HCT116 (cell line): ENCODE data around the gene PPP1R16B.

ENCODE experiments used
- ZFX ChIP-seq: fragments of 450-650 bp; IDR thresholded peaks from 2 replicates; pipeline ENCODE4 v1.6.1; 2017
- TF ChIP-seq, protein P1 (sequence below), 3 experiments: fragments of 200-600 bp in 1 of 3; sonication (generic) in 1 of 3; IDR thresholded peaks in 2 of 3; conservative IDR thresholded peaks in 1 of 3; 2 replicates each; pipeline ENCODE4 v1.5.1; 2012 to 2017; ENCODE audit warnings: low read depth in 2 of 3, low read length in 2 of 3, antibody characterized with exemption in 1 of 3, borderline replicate concordance in 1 of 3, control low read depth in 1 of 3, mild to moderate bottlenecking in 1 of 3, mixed read lengths in 1 of 3, mixed run types in 1 of 3, moderate library complexity in 1 of 3; ENCODE audit not compliant: insufficient read depth in 1 of 3
- TF ChIP-seq, protein P2 (sequence below): IDR thresholded peaks from 2 replicates; pipeline ENCODE4 v1.6.1; 2012; ENCODE audit warnings: low read depth

GRCh38 chr20:38811769-38812168 lies 6.3 kb downstream of the PPP1R16B start:
- TF ChIP-seq, protein P1, sequence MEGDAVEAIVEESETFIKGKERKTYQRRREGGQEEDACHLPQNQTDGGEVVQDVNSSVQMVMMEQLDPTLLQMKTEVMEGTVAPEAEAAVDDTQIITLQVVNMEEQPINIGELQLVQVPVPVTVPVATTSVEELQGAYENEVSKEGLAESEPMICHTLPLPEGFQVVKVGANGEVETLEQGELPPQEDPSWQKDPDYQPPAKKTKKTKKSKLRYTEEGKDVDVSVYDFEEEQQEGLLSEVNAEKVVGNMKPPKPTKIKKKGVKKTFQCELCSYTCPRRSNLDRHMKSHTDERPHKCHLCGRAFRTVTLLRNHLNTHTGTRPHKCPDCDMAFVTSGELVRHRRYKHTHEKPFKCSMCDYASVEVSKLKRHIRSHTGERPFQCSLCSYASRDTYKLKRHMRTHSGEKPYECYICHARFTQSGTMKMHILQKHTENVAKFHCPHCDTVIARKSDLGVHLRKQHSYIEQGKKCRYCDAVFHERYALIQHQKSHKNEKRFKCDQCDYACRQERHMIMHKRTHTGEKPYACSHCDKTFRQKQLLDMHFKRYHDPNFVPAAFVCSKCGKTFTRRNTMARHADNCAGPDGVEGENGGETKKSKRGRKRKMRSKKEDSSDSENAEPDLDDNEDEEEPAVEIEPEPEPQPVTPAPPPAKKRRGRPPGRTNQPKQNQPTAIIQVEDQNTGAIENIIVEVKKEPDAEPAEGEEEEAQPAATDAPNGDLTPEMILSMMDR (IDR thresholded peaks at IDR 0.05 in 2 of 3, conservative IDR thresholded peaks at IDR 0.05 in 1 of 3; ENCODE audit: borderline replicate concordance in 1 of 3, insufficient read depth in 1 of 3, low read depth in 2 of 3, low read length in 2 of 3), result no peak
- TF ChIP-seq, protein P2, sequence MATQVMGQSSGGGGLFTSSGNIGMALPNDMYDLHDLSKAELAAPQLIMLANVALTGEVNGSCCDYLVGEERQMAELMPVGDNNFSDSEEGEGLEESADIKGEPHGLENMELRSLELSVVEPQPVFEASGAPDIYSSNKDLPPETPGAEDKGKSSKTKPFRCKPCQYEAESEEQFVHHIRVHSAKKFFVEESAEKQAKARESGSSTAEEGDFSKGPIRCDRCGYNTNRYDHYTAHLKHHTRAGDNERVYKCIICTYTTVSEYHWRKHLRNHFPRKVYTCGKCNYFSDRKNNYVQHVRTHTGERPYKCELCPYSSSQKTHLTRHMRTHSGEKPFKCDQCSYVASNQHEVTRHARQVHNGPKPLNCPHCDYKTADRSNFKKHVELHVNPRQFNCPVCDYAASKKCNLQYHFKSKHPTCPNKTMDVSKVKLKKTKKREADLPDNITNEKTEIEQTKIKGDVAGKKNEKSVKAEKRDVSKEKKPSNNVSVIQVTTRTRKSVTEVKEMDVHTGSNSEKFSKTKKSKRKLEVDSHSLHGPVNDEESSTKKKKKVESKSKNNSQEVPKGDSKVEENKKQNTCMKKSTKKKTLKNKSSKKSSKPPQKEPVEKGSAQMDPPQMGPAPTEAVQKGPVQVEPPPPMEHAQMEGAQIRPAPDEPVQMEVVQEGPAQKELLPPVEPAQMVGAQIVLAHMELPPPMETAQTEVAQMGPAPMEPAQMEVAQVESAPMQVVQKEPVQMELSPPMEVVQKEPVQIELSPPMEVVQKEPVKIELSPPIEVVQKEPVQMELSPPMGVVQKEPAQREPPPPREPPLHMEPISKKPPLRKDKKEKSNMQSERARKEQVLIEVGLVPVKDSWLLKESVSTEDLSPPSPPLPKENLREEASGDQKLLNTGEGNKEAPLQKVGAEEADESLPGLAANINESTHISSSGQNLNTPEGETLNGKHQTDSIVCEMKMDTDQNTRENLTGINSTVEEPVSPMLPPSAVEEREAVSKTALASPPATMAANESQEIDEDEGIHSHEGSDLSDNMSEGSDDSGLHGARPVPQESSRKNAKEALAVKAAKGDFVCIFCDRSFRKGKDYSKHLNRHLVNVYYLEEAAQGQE, result no peak
- TF ChIP-seq ZFX, result no peak
